ENCODE data around the gene ERFL. TPM values are rescaled to one million over a fixed set of nuclear protein-coding genes. Genes with fewer than 3 reads are reported as not detected.

ERFL gene
- total and polyA plus RNA-seq, 2 of the 4 experiments (the other 2 are of a cell fraction), result not detected

DNA sequence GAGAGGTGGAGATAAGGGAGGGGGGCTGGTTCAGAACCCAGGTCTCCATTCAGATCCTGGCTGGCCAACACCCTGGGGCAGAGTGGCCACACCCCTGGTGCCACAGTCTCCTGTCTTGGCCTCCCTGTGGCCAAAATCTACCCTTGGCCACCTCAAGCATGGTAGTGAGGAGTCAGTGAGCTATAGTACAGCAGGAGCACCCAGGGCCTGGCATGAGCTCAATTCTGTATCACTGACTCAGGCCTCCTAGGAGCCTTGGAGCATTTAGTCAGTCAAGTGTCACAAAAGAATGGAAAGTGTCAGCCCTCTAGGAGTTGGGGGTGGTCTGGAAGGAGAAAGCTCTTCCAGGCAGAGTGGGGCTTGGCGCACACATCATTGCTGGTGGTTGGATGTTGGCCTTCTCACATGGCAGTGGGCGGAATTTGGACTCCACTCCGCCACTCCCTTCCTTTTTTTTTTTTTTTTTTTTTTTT, 57.8 kb downstream of the ERFL start:
- in situ Hi-C loops (cut with MboI; ENCODE audit: low sequenced_read_pairs), result no loop called here
- no TSS peak for BruUV-seq (replicated peaks)
- H3K27me3 ChIP-seq (ENCODE audit: control insufficient read depth, insufficient read depth, low read length), result no peaks in the 10 kb centered on the region
- no peak overlapping the region for H3K23ac ChIP-seq (ENCODE audit: low read depth, low read length)
- intact Hi-C loops (cut with micrococcal nuclease), result no loop called here
- H4K91ac ChIP-seq (ENCODE audit: insufficient read depth, low read depth, low read length), result no peak overlapping the region
- peak; percentile 61 for DNase-seq
- H3K27ac ChIP-seq (ENCODE audit: insufficient read depth, low read length), result no peak overlapping the region
- H2AK9ac ChIP-seq (replicated peaks; ENCODE audit: low read depth, low read length, poor library complexity), result no peak overlapping the region
- no peak overlapping the region for H3K14ac ChIP-seq (replicated peaks; ENCODE audit: low read depth, low read length)
- no peak overlapping the region for H2BK120ac ChIP-seq (ENCODE audit: low read depth, low read length)
- H3K4me1 ChIP-seq (ENCODE audit: control insufficient read depth, insufficient read depth, low read length), result peaks cover 2% of the 10 kb centered on the region; the same call in 1 of the 2 replicates
- H4K8ac ChIP-seq (ENCODE audit: low read depth in 2 of 2, low read length in 2 of 2), result no peak overlapping the region
- ChIA-PET CTCF (no interaction called here), POLR2A (ENCODE audit: unreplicated experiment) (no interaction called here)
- no peak overlapping the region for H3K4me3 ChIP-seq (ENCODE audit: insufficient read depth, low read depth, low read length)
- H3K9me3 ChIP-seq (ENCODE audit: control insufficient read depth, insufficient read depth, low read length), result no peaks in the 10 kb centered on the region
- H2BK5ac ChIP-seq (ENCODE audit: low read depth, low read length, poor library complexity, severe bottlenecking), result no peak overlapping the region
- no peak overlapping the region for H2AFZ ChIP-seq (replicated peaks; ENCODE audit: low read length, poor library complexity)
- no peak overlapping the region for H3K4ac ChIP-seq (ENCODE audit: low read depth, low read length)
- peaks cover 4% of the 10 kb centered on the region; the same call in 1 of the 2 replicates for H3K9me1 ChIP-seq (ENCODE audit: insufficient read depth, low read length)
- H3K18ac ChIP-seq (ENCODE audit: low read depth, low read length), result no peak overlapping the region
- no CpG with 5 or more reads among the region's 3 CpGs for WGBS, 2 experiments (ENCODE audit: extremely low coverage in 2 of 2, insufficient read length in 1 of 2)
- no peak overlapping the region; the same call in 1 of the 2 replicates for H2AK5ac ChIP-seq (ENCODE audit: low read depth, low read length)
- H3K9ac ChIP-seq (ENCODE audit: low read depth, low read length), result no peak overlapping the region
- H4K5ac ChIP-seq (ENCODE audit: low read depth, low read length), result no peak overlapping the region
- dilution Hi-C loops (cut with HindIII; ENCODE audit: low sequenced_read_pairs, unreplicated experiment), result no loop called here
- H3K56ac ChIP-seq (ENCODE audit: extremely low read depth, insufficient read depth, low read length), result no peak overlapping the region
- H3K36me3 ChIP-seq (ENCODE audit: control insufficient read depth, insufficient read depth, low read length), result peaks cover 58% of the 10 kb centered on the region
- ATAC-seq (ENCODE audit: low read depth), result peak; percentile 18
- H3K79me1 ChIP-seq (ENCODE audit: low read depth in 1 of 2, low read length in 2 of 2), result peaks cover 18 to 38% of the 10 kb centered on the region in 2 experiments
- H2BK15ac ChIP-seq (ENCODE audit: low read depth, low read length), result no peak overlapping the region
- H2BK20ac ChIP-seq (ENCODE audit: low read depth, low read length), result no peak overlapping the region
- H3K4me2 ChIP-seq (ENCODE audit: low read depth, low read length), result no peak overlapping the region
- TF ChIP-seq RFX5 (IDR thresholded peaks at IDR 0.05; ENCODE audit: low read depth, low read length) (no peak), SMC3 (IDR thresholded peaks at IDR 0.05; ENCODE audit: low read depth, low read length) (no peak), MAFK (IDR thresholded peaks at IDR 0.05; ENCODE audit: low read depth, low read length) (no peak), CEBPB (IDR thresholded peaks at IDR 0.05; ENCODE audit: low read depth, low read length) (no peak), MAZ (IDR thresholded peaks at IDR 0.05; ENCODE audit: borderline replicate concordance, low read depth, low read length) (no peak), CTCF (conservative IDR thresholded peaks at IDR 0.05; ENCODE audit: low read depth, low read length) (no peak), ELK1 (IDR thresholded peaks at IDR 0.05; ENCODE audit: borderline replicate concordance, low read depth, low read length) (no peak)
- TF ChIP-seq, protein P1, sequence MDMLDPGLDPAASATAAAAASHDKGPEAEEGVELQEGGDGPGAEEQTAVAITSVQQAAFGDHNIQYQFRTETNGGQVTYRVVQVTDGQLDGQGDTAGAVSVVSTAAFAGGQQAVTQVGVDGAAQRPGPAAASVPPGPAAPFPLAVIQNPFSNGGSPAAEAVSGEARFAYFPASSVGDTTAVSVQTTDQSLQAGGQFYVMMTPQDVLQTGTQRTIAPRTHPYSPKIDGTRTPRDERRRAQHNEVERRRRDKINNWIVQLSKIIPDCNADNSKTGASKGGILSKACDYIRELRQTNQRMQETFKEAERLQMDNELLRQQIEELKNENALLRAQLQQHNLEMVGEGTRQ (IDR thresholded peaks at IDR 0.05; ENCODE audit: low read depth, low read length), result no peak
- H4K20me1 ChIP-seq (ENCODE audit: insufficient read depth, low read length), result peaks cover 80% of the 10 kb centered on the region

Measured in IMR-90 (cell line).